ENCODE measurements around the gene SELENOM.

- TF ChIP-seq, protein P1, sequence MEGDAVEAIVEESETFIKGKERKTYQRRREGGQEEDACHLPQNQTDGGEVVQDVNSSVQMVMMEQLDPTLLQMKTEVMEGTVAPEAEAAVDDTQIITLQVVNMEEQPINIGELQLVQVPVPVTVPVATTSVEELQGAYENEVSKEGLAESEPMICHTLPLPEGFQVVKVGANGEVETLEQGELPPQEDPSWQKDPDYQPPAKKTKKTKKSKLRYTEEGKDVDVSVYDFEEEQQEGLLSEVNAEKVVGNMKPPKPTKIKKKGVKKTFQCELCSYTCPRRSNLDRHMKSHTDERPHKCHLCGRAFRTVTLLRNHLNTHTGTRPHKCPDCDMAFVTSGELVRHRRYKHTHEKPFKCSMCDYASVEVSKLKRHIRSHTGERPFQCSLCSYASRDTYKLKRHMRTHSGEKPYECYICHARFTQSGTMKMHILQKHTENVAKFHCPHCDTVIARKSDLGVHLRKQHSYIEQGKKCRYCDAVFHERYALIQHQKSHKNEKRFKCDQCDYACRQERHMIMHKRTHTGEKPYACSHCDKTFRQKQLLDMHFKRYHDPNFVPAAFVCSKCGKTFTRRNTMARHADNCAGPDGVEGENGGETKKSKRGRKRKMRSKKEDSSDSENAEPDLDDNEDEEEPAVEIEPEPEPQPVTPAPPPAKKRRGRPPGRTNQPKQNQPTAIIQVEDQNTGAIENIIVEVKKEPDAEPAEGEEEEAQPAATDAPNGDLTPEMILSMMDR (conservative IDR thresholded peaks at IDR 0.05; ENCODE audit: low read depth, low read length), result no peak
- TF ChIP-seq EZH2 (IDR thresholded peaks at IDR 0.05; ENCODE audit: borderline replicate concordance, low read depth, low read length, poor library complexity, severe bottlenecking), result no peak
These were observed 34.9 kb upstream of the SELENOM start for GRCh38 chr22:31142285-31142684.

All from A673 (cell line).